Transverse colon (tissue), 4 donors: ENCODE data around the gene CORO2B. TPM values are rescaled to one million over a fixed set of nuclear protein-coding genes. Genes with fewer than 3 reads are reported as not detected.

ENCODE experiments used
- DNase-seq: peaks from one replicate; pipeline ENCODE4 v3.0.0-alpha.2; 2019
- H3K27ac ChIP-seq, 4 donors: fragments of 200-600 bp; sonication (generic); 2 replicates each; pipeline ENCODE4 v1.5.1; 2016 to 2018; ENCODE audit warnings: inconsistent platforms in 4 of 4
- H3K27me3 ChIP-seq: fragments of 200-600 bp; sonication (generic); 2 replicates; pipeline ENCODE4 v1.5.1; 2017; ENCODE audit warnings: inconsistent platforms
- H3K36me3 ChIP-seq, 4 donors: fragments of 200-600 bp; sonication (generic); 2 replicates each; pipeline ENCODE4 v1.5.1; 2017 to 2019; ENCODE audit warnings: inconsistent platforms in 4 of 4
- H3K4me1 ChIP-seq, 4 donors: fragments of 200-600 bp; sonication (generic); 2 replicates each; pipeline ENCODE4 v1.5.1; 2017 to 2020; ENCODE audit warnings: inconsistent platforms in 4 of 4
- H3K4me3 ChIP-seq, 4 donors: fragments of 200-600 bp; sonication (generic); 1 replicate in 1 of 4; 2 replicates in 3 of 4; pipeline versions ENCODE4 v1.5.1 to v1.6.1; 2017 to 2019; ENCODE audit warnings: inconsistent platforms in 4 of 4
- H3K9me3 ChIP-seq, 2 donors: fragments of 200-600 bp; sonication (generic); 2 replicates each; pipeline ENCODE4 v1.5.1; 2017 to 2019; ENCODE audit warnings: inconsistent platforms in 2 of 2
- EP300 ChIP-seq: sonication (generic); formaldehyde crosslinking; IDR thresholded peaks from one replicate; pipeline ENCODE4 v1.6.1; 2017; ENCODE audit warnings: antibody characterized with exemption, low read depth
- POLR2A ChIP-seq: fragments of 450-650 bp; IDR thresholded peaks from one replicate; pipeline ENCODE4 v1.6.1; 2016; ENCODE audit warnings: antibody characterized with exemption, mild to moderate bottlenecking, moderate library complexity
- POLR2AphosphoS5 ChIP-seq, 3 donors: sonication (generic); formaldehyde crosslinking; IDR thresholded peaks; one replicate each; pipeline ENCODE4 v1.6.1; 2016; ENCODE audit warnings: antibody characterized with exemption in 3 of 3
- WGBS, 2 donors: methylation state at CpG; one replicate each; pipeline ENCODE4 v1.1.5; 2018; ENCODE audit warnings: low coverage in 1 of 2; 5-methylcytosine and 5-hydroxymethylcytosine counted together
- in situ Hi-C, 4 donors: fragments of 200-750 bp; cut with MboI; loops; one replicate each; pipeline versions ENCODE4 v1.15.0 to v1.15.1; 2017; ENCODE audit warnings: low sequenced_read_pairs in 3 of 4, low pct_ligation_motif_present in 1 of 4, low pct_unique_long_range_greater_than_20kb in 1 of 4
- intact Hi-C: fragments of 100-400 bp; cut with DNase I; formaldehyde crosslinking; loops from one replicate; pipeline ENCODE4 v1.15.1; 2023; ENCODE audit warnings: low total_unique reads
- total RNA-seq, 4 donors: library from RNA; depleted of rRNA; stranded (reverse); fragments of >200 nt; gene quantifications; one replicate each; pipeline ENCODE4 v1.1.0, GENCODE V29; 2016
- TF ChIP-seq, protein P1 (sequence below), 5 experiments: fragments of 200-600 bp in 3 of 5; fragments of 450-650 bp in 2 of 5; sonication (generic) in 3 of 5; IDR thresholded peaks; 1 replicate in 2 of 5; 2 replicates in 3 of 5; pipeline ENCODE4 v1.5.1; 2016 to 2017; ENCODE audit warnings: antibody characterized with exemption in 5 of 5, inconsistent platforms in 3 of 5, mild to moderate bottlenecking in 2 of 5, moderate library complexity in 1 of 5

Gene CORO2B
- total RNA-seq, 4 donors from 2014 or later = 0.40 to 2.2 (median 2.0) TPM

- TF ChIP-seq, protein P1, sequence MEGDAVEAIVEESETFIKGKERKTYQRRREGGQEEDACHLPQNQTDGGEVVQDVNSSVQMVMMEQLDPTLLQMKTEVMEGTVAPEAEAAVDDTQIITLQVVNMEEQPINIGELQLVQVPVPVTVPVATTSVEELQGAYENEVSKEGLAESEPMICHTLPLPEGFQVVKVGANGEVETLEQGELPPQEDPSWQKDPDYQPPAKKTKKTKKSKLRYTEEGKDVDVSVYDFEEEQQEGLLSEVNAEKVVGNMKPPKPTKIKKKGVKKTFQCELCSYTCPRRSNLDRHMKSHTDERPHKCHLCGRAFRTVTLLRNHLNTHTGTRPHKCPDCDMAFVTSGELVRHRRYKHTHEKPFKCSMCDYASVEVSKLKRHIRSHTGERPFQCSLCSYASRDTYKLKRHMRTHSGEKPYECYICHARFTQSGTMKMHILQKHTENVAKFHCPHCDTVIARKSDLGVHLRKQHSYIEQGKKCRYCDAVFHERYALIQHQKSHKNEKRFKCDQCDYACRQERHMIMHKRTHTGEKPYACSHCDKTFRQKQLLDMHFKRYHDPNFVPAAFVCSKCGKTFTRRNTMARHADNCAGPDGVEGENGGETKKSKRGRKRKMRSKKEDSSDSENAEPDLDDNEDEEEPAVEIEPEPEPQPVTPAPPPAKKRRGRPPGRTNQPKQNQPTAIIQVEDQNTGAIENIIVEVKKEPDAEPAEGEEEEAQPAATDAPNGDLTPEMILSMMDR (IDR thresholded peaks at IDR 0.05) = no peak
- no peak for TF ChIP-seq POLR2AphosphoS5 (IDR thresholded peaks at IDR 0.05)
- TF ChIP-seq EP300 = no peak
- no peak for TF ChIP-seq POLR2A
- in situ Hi-C loops = no loop called here
Measured at GRCh38 chr15:68709876-68710275, 131.1 kb downstream of the CORO2B start.

GRCh38 chr15:68710536-68710935, 131.7 kb downstream of the CORO2B start:
- H3K27me3 ChIP-seq = no peaks in the 10 kb centered on the region
- no peaks in the 10 kb centered on the region for H3K9me3 ChIP-seq
- whole genome bisulfite sequencing, 2 donors = 82% methylated on average over 16 of the region's 16 CpGs; no CpG with 5 or more reads in 1 of the 2 donors
- in situ Hi-C loops = no loop called here
- H3K27ac ChIP-seq = no peak overlapping the region
- no peak overlapping the region for H3K4me3 ChIP-seq
- H3K36me3 ChIP-seq = no peaks in the 10 kb centered on the region
- no peak for DNase-seq
- H3K4me1 ChIP-seq = no peaks in the 10 kb centered on the region
- no peak for TF ChIP-seq POLR2A
- TF ChIP-seq EP300 = no peak
- no peak for TF ChIP-seq POLR2AphosphoS5 (IDR thresholded peaks at IDR 0.05)
- TF ChIP-seq, protein P1 (IDR thresholded peaks at IDR 0.05) = no peak
- intact Hi-C loops = no loop called here

More at GRCh38 chr15:68709876-68710275, 131.1 kb downstream of the CORO2B start:
- no peaks in the 10 kb centered on the region for H3K36me3 ChIP-seq
- no peaks in the 10 kb centered on the region for H3K27me3 ChIP-seq
- WGBS, 2 donors = 75% methylated on average over 1 of the region's 1 CpG; no CpG with 5 or more reads in 1 of the 2 donors
- H3K9me3 ChIP-seq = no peaks in the 10 kb centered on the region
- H3K27ac ChIP-seq = no peak overlapping the region
- intact Hi-C loops = no loop called here
- no peak overlapping the region for H3K4me3 ChIP-seq
- peaks cover 0 to under 1% (median 0%) of the 10 kb centered on the region in 4 donors for H3K4me1 ChIP-seq
- DNase-seq = no peak

GRCh38 chr15:68711406-68711805, 132.6 kb downstream of the CORO2B start:
- Histone ChIP-seq H3K36me3 (no peaks in the 10 kb centered on the region), H3K9me3 (no peaks in the 10 kb centered on the region), H3K4me3 (no peak overlapping the region), H3K4me1 (no peaks in the 10 kb centered on the region), H3K27ac (no peak overlapping the region), H3K27me3 (no peaks in the 10 kb centered on the region)
- no peak for DNase-seq
- 70 to 76% methylated on average over 4 of the region's 10 CpGs for WGBS, 2 donors
- TF ChIP-seq, protein P1 (IDR thresholded peaks at IDR 0.05) = no peak
- TF ChIP-seq POLR2A (no peak), POLR2AphosphoS5 (IDR thresholded peaks at IDR 0.05) (no peak), EP300 (no peak)
- in situ Hi-C loops = no loop called here
- intact Hi-C loops = no loop called here

DNA sequence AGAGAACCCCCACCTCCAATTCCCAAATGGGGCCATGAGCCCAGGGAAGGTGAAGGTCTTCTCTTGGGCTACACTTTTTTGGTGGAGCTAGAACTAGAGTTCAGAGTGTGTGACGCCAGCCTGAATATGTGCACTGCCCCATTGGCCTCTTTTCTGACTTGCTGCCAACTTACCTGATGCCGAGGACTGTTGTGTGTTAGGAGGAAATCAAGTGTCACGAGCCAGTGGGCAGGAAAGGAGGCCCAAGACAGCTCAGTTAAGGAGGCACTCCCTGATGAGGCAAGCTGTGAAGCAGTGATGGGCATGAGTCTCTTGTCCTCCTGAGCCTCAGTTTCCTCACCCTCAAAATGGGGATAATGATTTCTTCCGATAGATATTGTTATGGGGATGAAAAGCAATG, 134.1 kb downstream of the CORO2B start:
- DNase-seq = no peak
- H3K36me3 ChIP-seq = no peaks in the 10 kb centered on the region
- H3K4me1 ChIP-seq = no peaks in the 10 kb centered on the region
- TF ChIP-seq, protein P1 (IDR thresholded peaks at IDR 0.05) = no peak
- no peak for TF ChIP-seq EP300
- no peak for TF ChIP-seq POLR2A
- TF ChIP-seq POLR2AphosphoS5 (IDR thresholded peaks at IDR 0.05) = no peak
- H3K9me3 ChIP-seq = no peaks in the 10 kb centered on the region
- no peak overlapping the region for H3K4me3 ChIP-seq
- in situ Hi-C loops (no loop called here), intact Hi-C loops (no loop called here)
- 60% methylated on average over 4 of the region's 4 CpGs; no CpG with 5 or more reads in 1 of the 2 donors for WGBS, 2 donors
- H3K27ac ChIP-seq = no peak overlapping the region
- H3K27me3 ChIP-seq = no peaks in the 10 kb centered on the region
